HL-60 (cell line): ENCODE results near the gene SLC7A14.

ENCODE experiments used
- DNase-seq, 2 experiments: peaks; one replicate each; pipeline ENCODE4 v3.0.0-alpha.2; 2010 to 2020; ENCODE audit warnings: low read depth in 1 of 2, low spot score in 1 of 2
- H3K27ac ChIP-seq: fragments of 250-450 bp; sonication (Bioruptor Pico); replicated peaks from 2 replicates; pipeline ENCODE4 v1.5.1; 2020; ENCODE audit warnings: mild to moderate bottlenecking, moderate library complexity
- H3K27me3 ChIP-seq: fragments of 250-450 bp; sonication (Bioruptor Pico); 2 replicates; pipeline ENCODE4 v1.5.1; 2021; ENCODE audit warnings: mild to moderate bottlenecking, moderate library complexity; ENCODE audit not compliant: insufficient read depth, poor library complexity, severe bottlenecking
- H3K4me3 ChIP-seq: replicated peaks from 2 replicates; pipeline ENCODE4 v1.5.1; 2011; ENCODE audit warnings: mild to moderate bottlenecking, control low read depth, low read length; ENCODE audit not compliant: insufficient read depth
- GABPA ChIP-seq: IDR thresholded peaks from 2 replicates; pipeline ENCODE4 v1.6.1; 2012; ENCODE audit warnings: low read depth
- POLR2AphosphoS5 ChIP-seq: IDR thresholded peaks from 2 replicates; pipeline ENCODE4 v1.6.1; 2012; ENCODE audit warnings: low read depth
- SPI1 ChIP-seq: IDR thresholded peaks from 2 replicates; pipeline ENCODE4 v1.6.1; 2012; ENCODE audit warnings: low read depth, mild to moderate bottlenecking, borderline replicate concordance
- TF ChIP-seq, protein P1 (sequence below): IDR thresholded peaks from one replicate; pipeline ENCODE4 v1.5.1; 2011; ENCODE audit warnings: low read length, control low read depth, inconsistent platforms; ENCODE audit not compliant: insufficient read depth
- TF ChIP-seq, protein P2 (sequence below): IDR thresholded peaks from 2 replicates; pipeline ENCODE4 v1.6.1; 2012; ENCODE audit warnings: low read depth; ENCODE audit not compliant: insufficient replicate concordance

The SLC7A14 gene

DNA sequence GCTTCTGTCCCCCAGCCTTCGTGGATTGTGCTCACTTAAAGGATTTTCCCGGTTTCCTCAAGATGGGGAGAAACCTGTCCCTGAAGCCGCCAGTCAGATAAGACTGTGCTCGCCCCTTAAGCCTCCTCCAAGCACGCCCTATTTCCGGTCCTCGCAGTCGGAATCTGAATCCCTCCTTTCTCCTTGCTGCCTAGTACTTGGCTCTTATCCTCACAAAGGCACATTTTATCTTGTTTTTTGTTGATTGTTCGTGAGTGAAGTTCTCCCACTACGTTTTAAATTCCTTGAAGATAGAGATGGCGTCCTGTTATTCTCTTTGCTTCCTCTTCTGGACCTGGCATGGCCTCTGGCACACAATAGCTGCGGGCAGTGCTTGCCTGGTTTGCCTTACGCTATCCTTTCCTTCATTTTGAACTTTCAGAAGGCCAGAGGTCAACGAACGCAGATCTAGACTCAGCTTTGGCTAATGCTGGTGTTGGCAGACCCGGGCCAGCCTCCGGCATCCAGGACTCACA lies 165.5 kb downstream of the SLC7A14 start:
- Histone ChIP-seq H3K4me3 (no peak overlapping the region), H3K27ac (no peak overlapping the region), H3K27me3 (peaks cover 35% of the 10 kb centered on the region)
- TF ChIP-seq SPI1: no peak
- TF ChIP-seq GABPA: no peak
- TF ChIP-seq, protein P1, sequence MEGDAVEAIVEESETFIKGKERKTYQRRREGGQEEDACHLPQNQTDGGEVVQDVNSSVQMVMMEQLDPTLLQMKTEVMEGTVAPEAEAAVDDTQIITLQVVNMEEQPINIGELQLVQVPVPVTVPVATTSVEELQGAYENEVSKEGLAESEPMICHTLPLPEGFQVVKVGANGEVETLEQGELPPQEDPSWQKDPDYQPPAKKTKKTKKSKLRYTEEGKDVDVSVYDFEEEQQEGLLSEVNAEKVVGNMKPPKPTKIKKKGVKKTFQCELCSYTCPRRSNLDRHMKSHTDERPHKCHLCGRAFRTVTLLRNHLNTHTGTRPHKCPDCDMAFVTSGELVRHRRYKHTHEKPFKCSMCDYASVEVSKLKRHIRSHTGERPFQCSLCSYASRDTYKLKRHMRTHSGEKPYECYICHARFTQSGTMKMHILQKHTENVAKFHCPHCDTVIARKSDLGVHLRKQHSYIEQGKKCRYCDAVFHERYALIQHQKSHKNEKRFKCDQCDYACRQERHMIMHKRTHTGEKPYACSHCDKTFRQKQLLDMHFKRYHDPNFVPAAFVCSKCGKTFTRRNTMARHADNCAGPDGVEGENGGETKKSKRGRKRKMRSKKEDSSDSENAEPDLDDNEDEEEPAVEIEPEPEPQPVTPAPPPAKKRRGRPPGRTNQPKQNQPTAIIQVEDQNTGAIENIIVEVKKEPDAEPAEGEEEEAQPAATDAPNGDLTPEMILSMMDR: no peak
- TF ChIP-seq, protein P2, sequence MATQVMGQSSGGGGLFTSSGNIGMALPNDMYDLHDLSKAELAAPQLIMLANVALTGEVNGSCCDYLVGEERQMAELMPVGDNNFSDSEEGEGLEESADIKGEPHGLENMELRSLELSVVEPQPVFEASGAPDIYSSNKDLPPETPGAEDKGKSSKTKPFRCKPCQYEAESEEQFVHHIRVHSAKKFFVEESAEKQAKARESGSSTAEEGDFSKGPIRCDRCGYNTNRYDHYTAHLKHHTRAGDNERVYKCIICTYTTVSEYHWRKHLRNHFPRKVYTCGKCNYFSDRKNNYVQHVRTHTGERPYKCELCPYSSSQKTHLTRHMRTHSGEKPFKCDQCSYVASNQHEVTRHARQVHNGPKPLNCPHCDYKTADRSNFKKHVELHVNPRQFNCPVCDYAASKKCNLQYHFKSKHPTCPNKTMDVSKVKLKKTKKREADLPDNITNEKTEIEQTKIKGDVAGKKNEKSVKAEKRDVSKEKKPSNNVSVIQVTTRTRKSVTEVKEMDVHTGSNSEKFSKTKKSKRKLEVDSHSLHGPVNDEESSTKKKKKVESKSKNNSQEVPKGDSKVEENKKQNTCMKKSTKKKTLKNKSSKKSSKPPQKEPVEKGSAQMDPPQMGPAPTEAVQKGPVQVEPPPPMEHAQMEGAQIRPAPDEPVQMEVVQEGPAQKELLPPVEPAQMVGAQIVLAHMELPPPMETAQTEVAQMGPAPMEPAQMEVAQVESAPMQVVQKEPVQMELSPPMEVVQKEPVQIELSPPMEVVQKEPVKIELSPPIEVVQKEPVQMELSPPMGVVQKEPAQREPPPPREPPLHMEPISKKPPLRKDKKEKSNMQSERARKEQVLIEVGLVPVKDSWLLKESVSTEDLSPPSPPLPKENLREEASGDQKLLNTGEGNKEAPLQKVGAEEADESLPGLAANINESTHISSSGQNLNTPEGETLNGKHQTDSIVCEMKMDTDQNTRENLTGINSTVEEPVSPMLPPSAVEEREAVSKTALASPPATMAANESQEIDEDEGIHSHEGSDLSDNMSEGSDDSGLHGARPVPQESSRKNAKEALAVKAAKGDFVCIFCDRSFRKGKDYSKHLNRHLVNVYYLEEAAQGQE: no peak
- TF ChIP-seq POLR2AphosphoS5: no peak
- DNase-seq: no peak

DNA sequence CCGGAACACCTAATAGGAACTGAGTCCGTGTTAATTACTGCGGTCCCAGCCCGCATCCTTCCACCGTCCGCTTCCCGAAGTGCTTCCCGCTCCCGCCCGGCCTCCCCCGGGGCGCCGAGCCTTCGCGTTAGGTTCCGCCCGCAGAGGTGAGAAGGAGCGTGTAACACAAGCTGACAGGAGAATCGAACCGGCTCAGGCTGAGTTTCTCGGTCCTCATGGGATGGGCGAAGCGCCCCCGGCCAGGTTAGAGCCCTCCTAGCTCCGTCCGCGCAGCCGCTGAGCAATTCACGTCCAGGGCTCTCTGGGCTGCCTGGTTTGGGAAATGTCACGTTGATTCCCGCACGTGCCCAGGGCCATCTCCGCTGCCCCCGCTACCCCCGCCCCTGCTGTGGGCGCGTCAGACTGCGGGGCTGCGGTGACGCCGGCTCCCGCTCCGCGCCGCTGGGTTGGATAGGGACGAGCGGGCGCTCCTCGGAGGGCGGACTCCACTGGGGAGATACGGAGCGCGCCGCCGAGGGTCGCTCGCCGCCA lies 166.3 kb downstream of the SLC7A14 start:
- TF ChIP-seq POLR2AphosphoS5 (no peak), SPI1 (no peak)
- TF ChIP-seq, protein P1: no peak
- TF ChIP-seq, protein P2: no peak
- H3K27me3 ChIP-seq: peaks cover 35% of the 10 kb centered on the region
- no peak overlapping the region for H3K4me3 ChIP-seq
- H3K27ac ChIP-seq: no peak overlapping the region
- DNase-seq: no peak

DNA sequence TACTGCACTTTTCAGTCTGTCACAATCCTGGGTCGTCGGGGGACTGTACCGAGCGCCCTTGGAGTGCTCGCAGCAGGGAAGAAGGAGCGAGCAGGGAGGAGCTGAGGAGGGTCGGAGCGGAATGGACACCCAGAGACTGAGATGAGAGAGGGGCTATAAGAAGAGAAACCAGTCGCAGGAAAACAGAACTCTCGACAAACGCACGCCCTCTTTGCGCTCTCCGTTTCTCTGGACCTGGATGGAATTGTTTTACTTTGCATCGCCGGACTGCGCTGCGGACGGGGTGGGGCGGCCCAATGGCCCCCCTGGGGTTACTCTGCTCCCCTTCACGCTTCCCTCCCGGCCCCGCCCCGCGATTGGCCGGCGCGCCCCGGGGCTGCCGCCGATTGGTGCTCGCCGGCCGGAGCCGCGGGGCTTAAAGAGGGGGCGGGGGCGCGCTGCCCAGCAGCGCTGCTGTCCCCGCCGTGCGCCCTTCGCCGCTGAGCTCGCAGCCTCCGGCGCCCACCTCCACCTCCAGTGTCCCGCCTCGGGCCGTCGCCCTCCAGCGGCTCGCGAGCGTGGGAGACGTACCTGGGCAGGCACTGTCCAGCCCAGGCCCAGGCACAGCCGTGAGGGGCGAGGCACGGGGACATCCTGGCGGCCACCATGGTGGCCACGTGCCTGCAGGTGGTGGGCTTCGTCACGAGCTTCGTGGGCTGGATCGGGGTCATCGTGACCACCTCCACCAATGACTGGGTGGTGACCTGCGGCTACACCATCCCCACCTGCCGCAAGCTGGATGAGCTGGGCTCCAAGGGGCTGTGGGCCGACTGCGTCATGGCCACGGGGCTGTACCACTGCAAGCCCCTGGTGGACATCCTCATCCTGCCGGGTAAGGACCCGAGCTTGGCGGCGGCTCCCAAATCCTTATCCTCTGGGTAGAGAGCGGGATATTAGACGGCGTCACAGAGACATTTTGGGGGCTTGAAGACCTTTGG lies 167.2 kb downstream of the SLC7A14 start, which contains the start of gene CLDN11:
Gene CLDN11 (plus strand): TSS at position 447 of the 977 bp plus-strand sequence. CDS start 199 bp downstream, at position 646.
- H3K27me3 ChIP-seq: peaks cover 35% of the 10 kb centered on the region
- no peak within 1 kb of the TSS for H3K27ac ChIP-seq
- no peak for TF ChIP-seq POLR2AphosphoS5
- TF ChIP-seq, protein P1: no peak
- no peak for DNase-seq
- no peak within 1 kb of the TSS for H3K4me3 ChIP-seq
